TTC549 (cell line): Measurements from ENCODE around the gene NCCRP1.

ENCODE experiments used
- FAIRE-seq: peaks from 2 replicates; lab custom pipeline; 2012; peaks lifted over from hg19 to GRCh38; lab: Jason Lieb, UNC

The NCCRP1 gene

GRCh38 chr19:39247701-39248664, 51.2 kb downstream of the NCCRP1 start:
- FAIRE-seq, result no peak

DNA sequence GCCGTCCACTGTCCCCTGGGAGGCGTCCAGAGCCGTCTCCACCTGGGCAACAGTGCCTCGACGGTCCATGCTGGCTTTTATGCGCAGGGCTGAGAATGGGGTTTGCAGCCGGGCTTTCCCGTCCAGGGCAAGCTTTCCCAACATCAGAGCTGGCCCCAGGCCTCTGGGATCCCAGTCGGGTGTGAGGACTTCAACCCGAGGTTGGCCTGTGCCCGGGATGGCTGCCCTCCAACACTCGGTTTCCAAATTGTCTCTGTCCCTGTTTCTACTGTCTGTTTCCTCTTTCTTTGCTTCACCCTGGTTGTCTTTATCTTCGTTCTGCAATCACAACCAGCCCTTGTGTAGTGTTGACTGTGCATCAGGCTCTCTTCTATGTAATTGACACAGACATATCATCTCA, 52.0 kb downstream of the NCCRP1 start, which contains the start of gene IFNL4:
TSS of gene IFNL4 (minus strand) at position 51 of the 400 bp plus-strand sequence.
- no peak for FAIRE-seq

DNA sequence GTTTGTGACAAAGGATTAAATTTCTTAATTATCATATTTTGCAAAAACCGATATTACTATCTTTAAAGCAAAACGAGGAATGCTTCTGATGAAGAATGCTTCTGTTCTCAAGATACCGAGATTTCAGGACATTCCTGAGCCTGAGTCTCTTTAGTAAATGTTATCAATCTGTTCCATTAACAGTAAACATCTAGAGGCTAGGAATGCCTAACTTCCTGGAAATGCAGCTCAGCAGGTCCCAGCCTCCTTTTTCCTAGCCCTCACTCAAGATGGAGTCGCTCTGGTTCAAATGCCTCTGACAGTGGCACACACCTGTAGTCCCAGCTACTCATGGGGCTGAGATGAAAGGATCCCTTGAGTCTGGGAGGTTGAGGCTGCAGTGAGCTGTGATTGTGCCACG, 54.3 kb downstream of the NCCRP1 start:
- no peak for FAIRE-seq
